Measurements from ENCODE around the gene PDE5A.

DNA sequence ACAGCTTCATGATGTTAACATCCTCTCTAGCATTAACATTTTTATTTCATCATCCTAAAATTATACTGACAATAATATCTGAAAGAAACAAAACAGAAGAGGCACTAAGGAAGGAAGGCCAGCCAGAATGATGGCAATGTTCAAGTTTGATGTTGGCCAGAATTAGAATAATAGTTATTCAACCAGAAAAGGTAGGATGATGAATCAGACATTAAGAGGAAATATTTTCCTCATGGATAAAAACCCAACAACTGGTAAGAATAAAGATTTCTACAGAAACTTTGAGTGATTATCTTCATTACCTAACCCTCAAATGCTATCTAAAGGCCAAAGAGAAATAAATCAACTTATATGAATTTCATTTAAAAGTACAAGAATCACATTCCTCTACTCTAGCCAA, 105.2 kb downstream of the PDE5A start:
- TF ChIP-seq EZH2phosphoT487 (IDR thresholded peaks at IDR 0.05; ENCODE audit: insufficient read depth, low read depth) (no peak), EZH2 (IDR thresholded peaks at IDR 0.05; ENCODE audit: insufficient read depth, poor library complexity, severe bottlenecking) (no peak)

Data from GM23248 (cell line).